H9 (cell line): ENCODE data around the gene KIAA0825. TPM values are rescaled to one million over a fixed set of nuclear protein-coding genes. Genes with fewer than 3 reads are reported as not detected.

ENCODE experiments used
- DNase-seq: peaks from one replicate; pipeline ENCODE4 v3.0.0-alpha.2; 2017
- H2AFZ ChIP-seq: one replicate; pipeline ENCODE4 v1.6.1; 2013; ENCODE audit warnings: mild to moderate bottlenecking, low read length, control low read depth, moderate library complexity
- H2AK5ac ChIP-seq: 2 replicates; pipeline ENCODE4 v1.6.1; 2013; ENCODE audit warnings: low read length, control low read depth, mixed read lengths; ENCODE audit not compliant: insufficient read length
- H2BK120ac ChIP-seq: one replicate; pipeline ENCODE4 v1.6.1; 2013; ENCODE audit warnings: low read depth, mild to moderate bottlenecking, low read length, control low read depth, inconsistent platforms; ENCODE audit not compliant: poor library complexity, severe bottlenecking
- H2BK12ac ChIP-seq: 2 replicates; pipeline ENCODE4 v1.6.1; 2013; ENCODE audit warnings: low read length, control low read depth, mixed read lengths, low read depth; ENCODE audit not compliant: insufficient read length
- H2BK15ac ChIP-seq: 2 replicates; pipeline ENCODE4 v1.6.1; 2013; ENCODE audit warnings: low read depth, low read length, control low read depth
- H2BK20ac ChIP-seq: one replicate; pipeline ENCODE4 v1.6.1; 2013; ENCODE audit warnings: low read depth, mild to moderate bottlenecking, low read length, control low read depth, inconsistent platforms; ENCODE audit not compliant: poor library complexity, severe bottlenecking
- H2BK5ac ChIP-seq: 2 replicates; pipeline ENCODE4 v1.6.1; 2013; ENCODE audit warnings: low read length, control low read depth, mixed read lengths; ENCODE audit not compliant: insufficient read length
- H3K14ac ChIP-seq: 2 replicates; pipeline ENCODE4 v1.6.1; 2013; ENCODE audit warnings: low read length, control low read depth; ENCODE audit not compliant: insufficient read depth
- H3K18ac ChIP-seq: 2 replicates; pipeline ENCODE4 v1.6.1; 2013; ENCODE audit warnings: low read depth, mild to moderate bottlenecking, mixed read lengths, low read length, control low read depth; ENCODE audit not compliant: insufficient read length
- H3K23ac ChIP-seq: 2 replicates; pipeline ENCODE4 v1.6.1; 2013; ENCODE audit warnings: low read length, control low read depth, mixed read lengths, low read depth; ENCODE audit not compliant: insufficient read length
- H3K23me2 ChIP-seq: 2 replicates; pipeline ENCODE4 v1.6.1; 2013; ENCODE audit warnings: low read depth, mild to moderate bottlenecking, mixed read lengths, low read length, control low read depth; ENCODE audit not compliant: insufficient read length, poor library complexity, severe bottlenecking
- H3K27ac ChIP-seq: 2 replicates; pipeline ENCODE4 v1.5.1; 2013; ENCODE audit warnings: low read length, control low read depth, mixed read lengths, low read depth; ENCODE audit not compliant: insufficient read length
- H3K27me3 ChIP-seq: 2 replicates; pipeline ENCODE4 v1.6.1; 2013; ENCODE audit warnings: low read length, control low read depth, inconsistent platforms; ENCODE audit not compliant: insufficient read depth
- H3K4ac ChIP-seq: 2 replicates; pipeline ENCODE4 v1.6.1; 2013; ENCODE audit warnings: low read depth, mild to moderate bottlenecking, control low read depth, inconsistent platforms, low read length, moderate library complexity
- H3K4me1 ChIP-seq: 2 replicates; pipeline ENCODE4 v1.6.1; 2013; ENCODE audit warnings: low read length, control low read depth, inconsistent platforms; ENCODE audit not compliant: insufficient read depth
- H3K4me2 ChIP-seq: 2 replicates; pipeline ENCODE4 v1.6.1; 2013; ENCODE audit warnings: low read length, control low read depth, mixed read lengths; ENCODE audit not compliant: insufficient read length, insufficient read depth
- H3K56ac ChIP-seq: 2 replicates; pipeline ENCODE4 v1.6.1; 2013; ENCODE audit warnings: low read depth, mild to moderate bottlenecking, mixed read lengths, low read length, control low read depth; ENCODE audit not compliant: insufficient read length
- H3K79me1 ChIP-seq: 2 replicates; pipeline ENCODE4 v1.6.1; 2013; ENCODE audit warnings: low read depth, mild to moderate bottlenecking, moderate library complexity, low read length, control low read depth, inconsistent platforms; ENCODE audit not compliant: insufficient read depth, poor library complexity, severe bottlenecking
- H3K79me2 ChIP-seq: 2 replicates; pipeline ENCODE4 v1.6.1; 2013; ENCODE audit warnings: low read length, control low read depth, inconsistent platforms; ENCODE audit not compliant: insufficient read depth
- H3K9ac ChIP-seq: 2 replicates; pipeline ENCODE4 v1.6.1; 2013; ENCODE audit warnings: low read length, control low read depth, mixed read lengths; ENCODE audit not compliant: insufficient read length; ENCODE audit errors: extremely low read depth
- H3K9me3 ChIP-seq: one replicate; pipeline ENCODE4 v1.6.1; 2013; ENCODE audit warnings: low read depth, low read length, inconsistent platforms; ENCODE audit not compliant: control insufficient read depth
- H3T11ph ChIP-seq: one replicate; pipeline ENCODE4 v1.6.1; 2013; ENCODE audit warnings: mild to moderate bottlenecking, low read length, control low read depth, inconsistent platforms
- H4K20me1 ChIP-seq: one replicate; pipeline ENCODE4 v1.6.1; 2013; ENCODE audit not compliant: control insufficient read depth, insufficient read length, insufficient read depth
- H4K5ac ChIP-seq: 2 replicates; pipeline ENCODE4 v1.6.1; 2013; ENCODE audit warnings: low read depth, mild to moderate bottlenecking, mixed read lengths, low read length, control low read depth; ENCODE audit not compliant: insufficient read length
- H4K8ac ChIP-seq: replicated peaks from 2 replicates; pipeline ENCODE4 v1.6.1; 2013; ENCODE audit warnings: low read length, control low read depth, mixed read lengths, low read depth; ENCODE audit not compliant: insufficient read length
- H4K91ac ChIP-seq: 2 replicates; pipeline ENCODE4 v1.6.1; 2013; ENCODE audit warnings: low read depth, mild to moderate bottlenecking, moderate library complexity, mixed read lengths, low read length, control low read depth; ENCODE audit not compliant: insufficient read length
- H3K27ac Mint-ChIP-seq, 3 experiments: 2 replicates in 2 of 3; 3 replicates in 1 of 3; pipeline ENCODE4 v1.8.0; 2020 to 2021; ENCODE audit warnings: mixed read lengths in 3 of 3, mild to moderate bottlenecking in 1 of 3, moderate library complexity in 1 of 3
- H3K27me3 Mint-ChIP-seq: 2 replicates; pipeline ENCODE4 v1.8.0; 2021; ENCODE audit warnings: low read depth, mild to moderate bottlenecking, moderate library complexity, mixed read lengths
- H3K36me3 Mint-ChIP-seq, 3 experiments: 2 replicates in 2 of 3; 3 replicates in 1 of 3; pipeline ENCODE4 v1.8.0; 2020 to 2021; ENCODE audit warnings: low read depth in 3 of 3, mixed read lengths in 3 of 3; ENCODE audit not compliant: insufficient read depth in 1 of 3
- H3K4me1 Mint-ChIP-seq, 2 experiments: 2 replicates each; pipeline ENCODE4 v1.8.0; 2020; ENCODE audit warnings: mixed read lengths in 2 of 2
- H3K4me3 Mint-ChIP-seq, 2 experiments: 2 replicates in 1 of 2; 3 replicates in 1 of 2; pipeline ENCODE4 v1.8.0; 2020 to 2021; ENCODE audit warnings: mild to moderate bottlenecking in 2 of 2, mixed read lengths in 2 of 2, moderate library complexity in 1 of 2
- H3K9me3 Mint-ChIP-seq, 2 experiments: 2 replicates in 1 of 2; 3 replicates in 1 of 2; pipeline ENCODE4 v1.8.0; 2020; ENCODE audit warnings: mild to moderate bottlenecking in 2 of 2, mixed read lengths in 2 of 2, moderate library complexity in 1 of 2
- WGBS: extraction: QIAGEN DNeasy Blood & Tissue Kit; methylation state at CpG from one replicate; pipeline ENCODE4 v1.1.7; 2013; ENCODE audit warnings: missing lambda C conversion rate, low lambda C conversion rate, mixed read lengths; ENCODE audit not compliant: insufficient read length; ENCODE audit errors: extremely low coverage; 5-methylcytosine and 5-hydroxymethylcytosine counted together
- total RNA-seq: library from RNA; stranded (reverse); gene quantifications from 2 replicates; pipeline ENCODE4 v1.2.1, GENCODE V29; 2021
- TF ChIP-seq, protein P1 (sequence below): fragments of 200-600 bp; sonication (generic); conservative IDR thresholded peaks from 3 replicates; pipeline ENCODE4 v1.8.0; 2021; ENCODE audit warnings: antibody characterized with exemption, mild to moderate bottlenecking

KIAA0825 gene
- total RNA-seq, 1 experiment from 2014 or later = 1.8 TPM

DNA sequence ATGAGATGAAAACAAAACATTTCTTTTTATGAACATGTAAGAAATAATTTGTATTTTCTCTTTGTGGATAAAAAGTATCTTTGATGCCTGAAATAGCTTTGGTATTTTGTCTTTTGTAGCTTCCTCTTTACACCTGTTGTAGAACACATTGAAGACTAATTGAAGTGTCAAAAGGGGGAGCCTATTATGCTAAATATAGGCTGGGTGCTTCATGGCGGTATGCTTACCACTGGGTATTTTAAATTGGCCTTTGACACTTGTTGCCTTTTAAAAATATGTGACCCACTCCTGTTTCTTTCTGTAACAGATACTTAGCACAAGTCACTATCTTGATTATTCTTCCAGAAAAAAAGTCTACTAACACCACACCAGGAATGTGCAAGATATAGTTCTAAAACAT is 226.4 kb downstream of the KIAA0825 start:
- H2BK15ac ChIP-seq = no peak overlapping the region
- H3K14ac ChIP-seq = no peak overlapping the region
- H3K56ac ChIP-seq = no peak overlapping the region
- H3K4me1 ChIP-seq = no peaks in the 10 kb centered on the region; the same call in 1 of the 2 replicates
- H3K79me1 ChIP-seq = no peaks in the 10 kb centered on the region
- H2BK5ac ChIP-seq = no peak overlapping the region
- no peak overlapping the region for H3K4me3 Mint-ChIP-seq
- no peaks in the 10 kb centered on the region for H3K27me3 ChIP-seq
- H3K4me2 ChIP-seq = no peak overlapping the region
- H3K27ac ChIP-seq = no peak overlapping the region
- H4K5ac ChIP-seq = no peak overlapping the region
- no peak overlapping the region for H2AFZ ChIP-seq
- no peak overlapping the region for H2BK12ac ChIP-seq
- H4K8ac ChIP-seq = no peak overlapping the region
- H4K91ac ChIP-seq = no peak overlapping the region
- H3K23me2 ChIP-seq = no peaks in the 10 kb centered on the region
- no peaks in the 10 kb centered on the region for H3K27me3 Mint-ChIP-seq
- H3K79me2 ChIP-seq = no peaks in the 10 kb centered on the region
- H4K20me1 ChIP-seq = no peaks in the 10 kb centered on the region
- H3K9ac ChIP-seq = no peak overlapping the region
- no peak overlapping the region for H3T11ph ChIP-seq
- peaks cover 4% of the 10 kb centered on the region for H3K9me3 ChIP-seq
- peaks cover 0 to 13% (median 3%) of the 10 kb centered on the region in 3 experiments; a peak in 5 of 7 replicates for H3K36me3 Mint-ChIP-seq
- WGBS = no CpG with 5 or more reads among the region's 1 CpG
- no peak for DNase-seq
- H2AK5ac ChIP-seq = no peak overlapping the region
- H3K23ac ChIP-seq = no peak overlapping the region
- no peak overlapping the region for H3K4ac ChIP-seq
- H2BK20ac ChIP-seq = no peak overlapping the region
- H2BK120ac ChIP-seq = no peak overlapping the region
- TF ChIP-seq, protein P1, sequence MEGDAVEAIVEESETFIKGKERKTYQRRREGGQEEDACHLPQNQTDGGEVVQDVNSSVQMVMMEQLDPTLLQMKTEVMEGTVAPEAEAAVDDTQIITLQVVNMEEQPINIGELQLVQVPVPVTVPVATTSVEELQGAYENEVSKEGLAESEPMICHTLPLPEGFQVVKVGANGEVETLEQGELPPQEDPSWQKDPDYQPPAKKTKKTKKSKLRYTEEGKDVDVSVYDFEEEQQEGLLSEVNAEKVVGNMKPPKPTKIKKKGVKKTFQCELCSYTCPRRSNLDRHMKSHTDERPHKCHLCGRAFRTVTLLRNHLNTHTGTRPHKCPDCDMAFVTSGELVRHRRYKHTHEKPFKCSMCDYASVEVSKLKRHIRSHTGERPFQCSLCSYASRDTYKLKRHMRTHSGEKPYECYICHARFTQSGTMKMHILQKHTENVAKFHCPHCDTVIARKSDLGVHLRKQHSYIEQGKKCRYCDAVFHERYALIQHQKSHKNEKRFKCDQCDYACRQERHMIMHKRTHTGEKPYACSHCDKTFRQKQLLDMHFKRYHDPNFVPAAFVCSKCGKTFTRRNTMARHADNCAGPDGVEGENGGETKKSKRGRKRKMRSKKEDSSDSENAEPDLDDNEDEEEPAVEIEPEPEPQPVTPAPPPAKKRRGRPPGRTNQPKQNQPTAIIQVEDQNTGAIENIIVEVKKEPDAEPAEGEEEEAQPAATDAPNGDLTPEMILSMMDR = no peak
- H3K9me3 Mint-ChIP-seq = peaks cover 8 to 9% of the 10 kb centered on the region in 2 experiments; a peak in 4 of 5 replicates
- peaks cover 21% of the 10 kb centered on the region in 2 experiments for H3K4me1 Mint-ChIP-seq
- no peak overlapping the region for H3K27ac Mint-ChIP-seq
- no peak overlapping the region for H3K18ac ChIP-seq
